GM04503 (cell line): ENCODE data around the gene B9D1.

Source experiments
- DNase-seq: peaks from one replicate; pipeline ENCODE4 v3.0.0-alpha.2; 2012; ENCODE audit warnings: low read depth

Gene B9D1

GRCh38 chr17:19318611-19319010 is 43.9 kb downstream of the B9D1 start:
- DNase-seq: no peak

GRCh38 chr17:19317359-19318095 is 45.0 kb downstream of the B9D1 start:
- no peak for DNase-seq

- DNase-seq: no peak
Measured at GRCh38 chr17:19316761-19317358, 45.7 kb downstream of the B9D1 start.

- no peak for DNase-seq
Measured at GRCh38 chr17:19315104-19315503, 47.4 kb downstream of the B9D1 start.

- DNase-seq: no peak
Measured at GRCh38 chr17:19313746-19314651, 48.5 kb downstream of the B9D1 start.

- no peak for DNase-seq
Measured at GRCh38 chr17:19313066-19313745, 49.3 kb downstream of the B9D1 start.

GRCh38 chr17:19312406-19312805 is 50.1 kb downstream of the B9D1 start:
- DNase-seq: no peak

GRCh38 chr17:19311421-19312215 is 50.9 kb downstream of the B9D1 start:
- DNase-seq: no peak

- DNase-seq: no peak
Measured at GRCh38 chr17:19311016-19311415, 51.5 kb downstream of the B9D1 start.

GRCh38 chr17:19310151-19310550 is 52.4 kb downstream of the B9D1 start:
- no peak for DNase-seq

GRCh38 chr17:19309701-19310100 is 52.8 kb downstream of the B9D1 start:
- no peak for DNase-seq

GRCh38 chr17:19308398-19308797 is 54.1 kb downstream of the B9D1 start:
- no peak for DNase-seq

GRCh38 chr17:19307521-19307920 is 55.0 kb downstream of the B9D1 start:
- no peak for DNase-seq

GRCh38 chr17:19306160-19307111 is 56.1 kb downstream of the B9D1 start:
- no peak for DNase-seq

- DNase-seq: no peak
Measured at GRCh38 chr17:19305761-19306159, 56.8 kb downstream of the B9D1 start.

- no peak for DNase-seq
Measured at GRCh38 chr17:19305256-19305655, 57.3 kb downstream of the B9D1 start.

- no peak for DNase-seq
Measured at GRCh38 chr17:19304751-19305150, 57.8 kb downstream of the B9D1 start.

- no peak for DNase-seq
Measured at GRCh38 chr17:19304209-19304608, 58.3 kb downstream of the B9D1 start.

GRCh38 chr17:19303367-19303776 is 59.2 kb downstream of the B9D1 start:
- DNase-seq: no peak

GRCh38 chr17:19302791-19303331 is 59.7 kb downstream of the B9D1 start:
- DNase-seq: no peak
